ENCODE data around the gene MYO18B.

Gene MYO18B

GRCh38 chr22:25908212-25908611 is 166.2 kb downstream of the MYO18B start:
- DNase-seq = no peak

- DNase-seq = no peak
These were observed 166.8 kb downstream of the MYO18B start for GRCh38 chr22:25908755-25909154.

- no peak for DNase-seq
These were observed 167.8 kb downstream of the MYO18B start for GRCh38 chr22:25909614-25910387.

GRCh38 chr22:25911243-25911972 is 169.4 kb downstream of the MYO18B start:
- no peak for DNase-seq

- no peak for DNase-seq
These were observed 177.5 kb downstream of the MYO18B start for GRCh38 chr22:25919452-25919851.

GRCh38 chr22:25922141-25922540 is 180.2 kb downstream of the MYO18B start:
- no peak for DNase-seq

GRCh38 chr22:25923914-25924313 is 181.9 kb downstream of the MYO18B start:
- no peak for DNase-seq

GRCh38 chr22:25928038-25928437 is 186.1 kb downstream of the MYO18B start:
- DNase-seq = no peak

- DNase-seq = no peak
These were observed 187.4 kb downstream of the MYO18B start for GRCh38 chr22:25929321-25929878.

- DNase-seq = no peak
These were observed 188.1 kb downstream of the MYO18B start for GRCh38 chr22:25930083-25930482.

GRCh38 chr22:25930788-25931310 is 188.9 kb downstream of the MYO18B start:
- DNase-seq = no peak

- no peak for DNase-seq
These were observed 191.3 kb downstream of the MYO18B start for GRCh38 chr22:25933158-25933788.

GRCh38 chr22:25935266-25936058 is 193.5 kb downstream of the MYO18B start:
- no peak for DNase-seq

- DNase-seq = no peak
These were observed 196.2 kb downstream of the MYO18B start for GRCh38 chr22:25938151-25938550.

GRCh38 chr22:25939384-25939783 is 197.4 kb downstream of the MYO18B start:
- DNase-seq = no peak

- DNase-seq = no peak
These were observed 198.5 kb downstream of the MYO18B start for GRCh38 chr22:25940479-25940878.

GRCh38 chr22:25941365-25941960 is 199.5 kb downstream of the MYO18B start:
- DNase-seq = no peak

GRCh38 chr22:25942115-25942855 is 200.3 kb downstream of the MYO18B start:
- no peak for DNase-seq

- no peak for DNase-seq
These were observed 200.9 kb downstream of the MYO18B start for GRCh38 chr22:25942856-25943411.

GRCh38 chr22:25950111-25950510 is 208.1 kb downstream of the MYO18B start:
- DNase-seq = no peak

GRCh38 chr22:25953276-25953675 is 211.3 kb downstream of the MYO18B start:
- DNase-seq = no peak

Data from fibroblast of skin of abdomen (primary cell).